ENCODE data around the gene JAML.
"Not testable (repeated sequence)": the region's sequence is repeated elsewhere in the genome, so short reads cannot be mapped to it uniquely, and the experiment has no call there.

Gene JAML

GRCh38 chr11:118190942-118191506, 33.8 kb downstream of the JAML start:
- DNase-seq, result not testable (repeated sequence)

- DNase-seq, result no peak
These were observed 38.3 kb downstream of the JAML start for GRCh38 chr11:118186346-118187107.

GRCh38 chr11:118184784-118185579, 39.8 kb downstream of the JAML start:
- no peak for DNase-seq

GRCh38 chr11:118183691-118184090, 41.1 kb downstream of the JAML start:
- not testable (repeated sequence) for DNase-seq

- DNase-seq, result no peak
These were observed 44.5 kb downstream of the JAML start for GRCh38 chr11:118180300-118180703.

GRCh38 chr11:118176778-118177134, 48.1 kb downstream of the JAML start:
- no peak for DNase-seq

GRCh38 chr11:118175993-118176777, 48.6 kb downstream of the JAML start, which contains the start of gene SCN2B:
Gene SCN2B, minus strand, starts transcription at chr11:118176639. Its CDS starts 208 bp downstream, at chr11:118176431.
- DNase-seq, result no peak

- DNase-seq, result no peak
These were observed 49.5 kb downstream of the JAML start for GRCh38 chr11:118175031-118175992.

- no peak for DNase-seq
These were observed 50.7 kb downstream of the JAML start for GRCh38 chr11:118174006-118174567.

GRCh38 chr11:118172356-118172755, 52.5 kb downstream of the JAML start:
- no peak for DNase-seq

- DNase-seq, result peak; percentile 66
These were observed 53.3 kb downstream of the JAML start for GRCh38 chr11:118171269-118172062.

GRCh38 chr11:118170882-118171268, 53.9 kb downstream of the JAML start:
- peak; percentile 23 for DNase-seq

GRCh38 chr11:118170231-118170630, 54.6 kb downstream of the JAML start:
- no peak for DNase-seq

- no peak for DNase-seq
These were observed 55.3 kb downstream of the JAML start for GRCh38 chr11:118169300-118170140.

- no peak for DNase-seq
These were observed 56.1 kb downstream of the JAML start for GRCh38 chr11:118168751-118169150.

GRCh38 chr11:118168316-118168715, 56.5 kb downstream of the JAML start:
- no peak for DNase-seq

- no peak for DNase-seq
These were observed 56.9 kb downstream of the JAML start for GRCh38 chr11:118167906-118168305.

GRCh38 chr11:118167253-118167652, 57.6 kb downstream of the JAML start:
- DNase-seq, result no peak

GRCh38 chr11:118166641-118167040, 58.2 kb downstream of the JAML start:
- no peak for DNase-seq

- DNase-seq, result no peak
These were observed 59.9 kb downstream of the JAML start for GRCh38 chr11:118164885-118165284.

Measured in NCI-H146 (cell line).